GM23248 (cell line): ENCODE data around the gene RAB22A.

ENCODE experiments used
- EZH2 ChIP-seq: fragments of 200-600 bp; sonication (generic); IDR thresholded peaks from 2 replicates; pipeline ENCODE4 v1.6.1; 2018; ENCODE audit warnings: antibody characterized with exemption, mild to moderate bottlenecking; ENCODE audit not compliant: insufficient read depth, poor library complexity, severe bottlenecking
- EZH2phosphoT487 ChIP-seq: fragments of 200-600 bp; sonication (generic); IDR thresholded peaks from 2 replicates; pipeline ENCODE4 v1.6.1; 2018; ENCODE audit warnings: antibody characterized with exemption, moderate library complexity, mild to moderate bottlenecking, low read depth; ENCODE audit not compliant: insufficient read depth

DNA sequence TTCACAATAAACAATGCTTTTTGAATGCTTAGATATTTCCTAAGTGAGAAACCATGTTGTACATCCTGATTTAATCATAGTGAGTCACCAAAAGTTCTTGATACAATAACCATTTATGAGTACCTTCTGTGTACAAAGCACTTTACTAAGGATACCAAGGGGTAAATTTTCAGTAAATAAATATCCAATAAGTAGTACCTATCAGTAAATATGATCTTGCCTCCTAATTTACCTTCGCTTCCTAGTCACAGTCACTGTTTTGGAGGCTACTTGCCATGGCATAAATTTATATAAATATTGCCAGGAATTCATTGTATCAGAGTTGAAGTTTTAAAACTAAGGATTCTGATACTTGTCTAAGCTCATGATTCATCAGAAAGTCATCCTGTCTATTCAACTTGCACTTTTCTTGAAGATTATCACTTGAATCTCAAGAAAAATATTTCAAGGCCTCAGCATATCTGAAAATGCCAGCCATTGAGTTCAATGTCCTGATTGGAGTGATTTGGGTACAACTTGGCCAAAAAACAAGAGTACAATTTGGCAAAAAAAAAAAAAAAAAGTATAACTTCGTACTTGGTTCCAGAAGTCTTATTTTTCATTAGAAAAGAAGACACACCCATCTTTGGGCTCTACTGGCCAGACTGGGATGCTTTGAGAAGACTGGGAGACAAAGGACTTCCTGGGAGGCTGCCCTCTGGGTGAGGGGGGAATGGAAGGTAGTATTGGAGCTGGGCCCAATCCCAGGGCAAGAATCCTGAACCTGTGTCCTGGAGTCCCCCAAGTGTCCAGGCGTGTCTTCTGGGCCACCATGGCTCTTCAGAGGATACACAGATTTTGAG is 32.8 kb downstream of the RAB22A start:
- no peak for TF ChIP-seq EZH2
- TF ChIP-seq EZH2phosphoT487 = no peak
